HG03342 (cell line): Measurements from ENCODE around the gene PGC.

Source experiments
- ATAC-seq: cut with Tn5 transposase; IDR thresholded peaks from one replicate; pipeline ENCODE4 v1.9.1; 2021; ENCODE audit warnings: mild to moderate bottlenecking, moderate library complexity; ENCODE audit not compliant: unreplicated experiment

PGC gene

GRCh38 chr6:41716516-41717391 is 30.4 kb downstream of the PGC start:
- no peak for ATAC-seq

DNA sequence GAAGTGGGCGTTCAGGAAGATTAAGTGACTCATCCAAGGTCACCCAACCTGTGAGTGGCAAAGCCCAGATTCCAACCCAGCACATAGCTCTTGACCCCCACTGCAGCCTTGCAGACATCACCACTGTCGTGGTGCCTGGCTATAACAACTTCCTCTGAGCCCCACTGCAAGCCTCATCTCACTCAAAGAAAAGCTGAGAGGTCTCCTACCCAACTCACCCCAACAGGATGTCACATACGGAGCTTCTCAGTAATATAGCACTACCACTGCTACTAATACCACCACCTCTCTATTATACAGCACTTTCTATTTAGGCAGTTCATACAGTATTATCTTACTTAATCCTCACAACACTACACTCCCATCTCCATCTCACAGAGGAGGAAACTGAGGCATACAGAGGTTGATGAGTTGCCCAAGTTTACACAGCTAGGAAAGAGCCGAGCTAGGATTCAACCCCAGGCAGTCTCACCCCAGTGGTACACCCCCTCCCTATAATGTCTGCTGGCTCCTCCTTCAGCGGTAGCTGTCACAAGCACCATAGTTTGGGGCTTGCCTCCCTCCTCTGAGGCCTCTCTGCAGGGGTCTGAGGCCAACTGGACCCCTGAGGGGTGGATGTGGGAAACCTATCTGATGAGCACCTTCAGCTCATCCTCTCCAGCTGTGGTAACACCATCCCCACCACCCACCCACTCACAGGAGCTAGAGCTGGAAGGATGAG is 31.2 kb downstream of the PGC start:
- no peak for ATAC-seq

- no peak for ATAC-seq
Observed at GRCh38 chr6:41714556-41715273, 32.5 kb downstream of the PGC start.

GRCh38 chr6:41713650-41714291 is 33.4 kb downstream of the PGC start:
- ATAC-seq = no peak

DNA sequence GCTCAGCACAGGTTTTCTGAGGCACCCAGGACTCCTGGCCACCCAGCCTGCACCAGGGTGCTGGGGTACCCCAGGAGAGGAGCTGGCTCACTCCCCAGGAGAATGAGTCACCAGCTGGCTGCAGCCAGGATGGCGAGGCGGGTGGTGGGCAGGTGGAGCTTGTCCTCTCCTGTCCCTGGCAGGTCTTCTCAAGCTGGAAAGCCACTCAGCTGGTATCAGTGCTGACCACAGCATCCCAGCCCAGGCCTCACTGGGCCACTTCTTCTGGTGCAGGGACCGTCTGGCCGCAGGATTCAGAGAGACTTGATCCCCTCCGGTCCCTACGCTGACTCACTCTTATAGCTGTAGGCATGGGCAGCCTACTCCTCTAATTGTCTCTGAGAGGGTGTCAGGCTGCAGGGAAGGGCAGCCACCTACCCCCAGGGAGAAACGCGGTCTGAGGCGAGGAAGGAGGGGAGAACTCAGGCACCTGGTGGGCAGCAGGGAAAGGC is 34.0 kb downstream of the PGC start:
- ATAC-seq = no peak

DNA sequence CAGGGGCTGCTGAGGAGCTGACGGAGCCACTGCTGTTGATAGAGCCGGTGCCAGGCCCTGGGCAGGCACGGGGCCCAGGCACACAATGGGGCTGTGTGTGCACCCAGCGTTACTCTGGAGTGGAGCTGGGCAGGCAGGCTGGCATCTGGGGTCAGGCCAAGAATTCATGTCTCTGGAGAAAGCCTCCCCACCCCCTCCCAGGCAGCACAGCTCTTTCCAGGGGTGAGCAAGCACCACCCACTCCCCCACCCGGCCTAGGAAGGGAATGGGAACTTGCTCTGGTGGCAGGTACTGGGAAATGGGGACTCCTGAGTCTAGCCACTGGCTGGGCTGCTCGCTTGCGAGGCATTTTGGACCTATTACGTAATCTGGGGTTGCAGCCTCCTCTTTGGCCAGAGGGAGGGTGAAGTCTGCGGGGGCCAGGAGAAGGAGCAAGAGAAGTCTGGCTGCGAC is 34.5 kb downstream of the PGC start:
- ATAC-seq = no peak

DNA sequence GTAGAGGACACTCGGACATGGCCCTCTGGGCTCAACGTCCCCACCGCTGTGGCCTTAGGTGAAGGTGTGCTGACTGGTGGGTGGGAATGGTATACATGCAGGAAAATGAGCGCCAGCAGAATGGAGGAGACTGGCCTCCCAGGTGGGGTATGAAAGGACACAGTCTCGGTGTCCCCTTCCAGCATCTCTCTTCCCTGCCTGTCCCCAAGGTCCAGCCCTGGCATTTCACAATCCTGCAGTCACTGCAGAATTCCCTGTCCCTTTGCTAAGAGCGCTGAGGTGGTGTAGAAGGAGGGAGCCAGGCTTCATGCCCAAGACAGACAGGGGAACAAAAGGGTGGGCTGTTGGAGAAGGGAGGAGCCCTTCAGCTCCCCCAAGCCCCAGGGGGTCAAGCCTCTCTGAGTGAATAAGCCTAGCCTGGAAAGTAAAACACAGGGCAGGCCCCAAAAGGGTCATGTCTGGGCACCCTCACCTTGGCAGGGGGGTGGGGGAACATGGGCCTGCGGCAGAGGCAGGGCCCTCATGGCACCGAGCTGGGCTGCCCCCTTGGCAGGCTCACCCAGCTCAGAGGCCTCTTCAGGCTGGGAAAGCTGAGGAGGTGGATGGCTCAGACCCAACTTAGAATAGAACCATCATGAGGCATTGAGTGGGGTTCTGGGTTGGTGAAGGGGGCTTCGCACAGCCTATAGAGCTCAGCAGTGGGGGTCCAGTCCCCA is 35.7 kb downstream of the PGC start:
- ATAC-seq = no peak

DNA sequence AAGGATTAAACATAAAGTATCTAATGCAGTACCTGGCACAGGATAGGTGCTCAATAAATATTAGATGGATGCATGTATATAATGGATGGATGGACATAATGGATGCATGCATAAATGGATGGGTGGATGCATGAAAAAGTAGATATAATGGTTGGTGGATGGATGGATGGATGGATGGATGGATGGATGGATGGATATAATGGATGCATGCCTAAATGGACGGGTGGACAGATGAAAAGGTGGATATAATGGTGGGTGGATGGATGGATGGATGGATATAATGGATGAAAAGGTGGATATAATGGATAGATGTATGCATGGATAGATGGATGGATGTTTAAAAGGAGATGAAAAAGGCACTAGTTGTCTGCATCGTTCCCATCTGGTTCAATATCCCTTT is 37.8 kb downstream of the PGC start:
- ATAC-seq = no peak

GRCh38 chr6:41708856-41709255 is 38.3 kb downstream of the PGC start:
- ATAC-seq = no peak

- no peak for ATAC-seq
Observed at GRCh38 chr6:41707565-41708200, 39.5 kb downstream of the PGC start.

DNA sequence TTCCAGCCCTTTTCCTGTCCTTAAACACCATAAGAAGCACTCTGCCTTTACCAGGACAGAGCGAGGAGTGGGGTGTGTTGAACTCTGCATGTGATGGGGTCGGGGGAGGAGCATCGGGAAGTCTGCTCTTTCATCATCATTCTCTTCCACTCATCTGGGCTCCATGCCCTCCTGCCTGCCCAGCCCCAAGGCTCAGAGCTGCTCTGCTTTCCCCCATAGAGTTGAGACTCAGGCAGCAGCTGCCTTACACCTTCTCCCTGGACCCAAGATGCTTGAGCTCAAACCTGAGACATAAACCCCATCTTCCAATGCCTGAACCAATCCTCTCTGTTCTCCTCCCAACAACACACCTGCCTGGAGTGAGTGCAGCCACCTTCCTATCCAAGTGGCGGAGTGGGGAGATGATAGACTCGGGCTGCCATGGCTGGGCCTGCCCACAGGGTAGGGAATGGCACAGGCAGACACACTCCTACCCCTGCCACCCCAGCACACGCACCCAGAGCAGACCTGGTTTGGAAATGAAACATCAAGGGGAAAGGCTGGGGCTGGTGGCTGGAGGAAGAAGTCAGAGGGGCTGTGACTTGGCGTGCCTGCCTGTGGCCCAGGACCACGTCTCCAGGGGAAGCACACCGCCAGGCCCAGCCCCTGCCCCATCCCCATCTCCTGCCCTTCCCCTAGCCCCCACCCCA is 40.2 kb downstream of the PGC start:
- ATAC-seq = no peak

GRCh38 chr6:41705996-41706835 is 41.0 kb downstream of the PGC start:
- ATAC-seq = peak; percentile 76

GRCh38 chr6:41705311-41705995 is 41.7 kb downstream of the PGC start:
- ATAC-seq = no peak

DNA sequence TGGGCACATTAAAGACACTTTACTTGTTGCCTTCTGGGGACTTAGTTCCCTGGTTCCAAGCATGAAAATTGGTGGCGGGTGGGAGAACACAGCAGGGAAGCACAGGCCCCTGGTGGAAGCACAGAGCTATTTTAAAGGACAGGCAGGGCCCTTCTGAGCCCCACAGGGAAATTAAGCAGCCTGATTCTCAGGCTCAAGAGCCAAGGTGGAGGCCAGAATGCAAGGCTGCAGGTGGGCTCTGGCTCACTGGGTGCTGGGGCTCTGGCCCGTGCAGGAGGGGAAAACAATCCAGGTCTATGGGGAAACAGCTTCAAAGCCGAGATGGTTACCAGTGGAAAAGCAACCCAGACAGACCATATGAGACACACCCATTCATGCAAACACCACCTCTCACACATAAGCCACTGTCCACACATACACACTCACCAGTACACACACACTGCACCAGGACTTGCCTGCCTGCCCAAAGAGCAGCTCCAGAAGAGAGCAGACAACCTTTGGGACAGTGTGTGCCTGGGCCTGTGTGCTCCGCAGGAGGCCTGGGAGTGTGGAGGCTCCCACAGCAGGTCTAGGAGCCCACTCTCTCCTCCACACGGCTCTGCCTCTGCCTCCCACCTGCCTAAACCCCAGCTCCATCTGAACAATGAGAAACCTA is 42.4 kb downstream of the PGC start:
- ATAC-seq = no peak

GRCh38 chr6:41704028-41704427 is 43.2 kb downstream of the PGC start:
- ATAC-seq = no peak

DNA sequence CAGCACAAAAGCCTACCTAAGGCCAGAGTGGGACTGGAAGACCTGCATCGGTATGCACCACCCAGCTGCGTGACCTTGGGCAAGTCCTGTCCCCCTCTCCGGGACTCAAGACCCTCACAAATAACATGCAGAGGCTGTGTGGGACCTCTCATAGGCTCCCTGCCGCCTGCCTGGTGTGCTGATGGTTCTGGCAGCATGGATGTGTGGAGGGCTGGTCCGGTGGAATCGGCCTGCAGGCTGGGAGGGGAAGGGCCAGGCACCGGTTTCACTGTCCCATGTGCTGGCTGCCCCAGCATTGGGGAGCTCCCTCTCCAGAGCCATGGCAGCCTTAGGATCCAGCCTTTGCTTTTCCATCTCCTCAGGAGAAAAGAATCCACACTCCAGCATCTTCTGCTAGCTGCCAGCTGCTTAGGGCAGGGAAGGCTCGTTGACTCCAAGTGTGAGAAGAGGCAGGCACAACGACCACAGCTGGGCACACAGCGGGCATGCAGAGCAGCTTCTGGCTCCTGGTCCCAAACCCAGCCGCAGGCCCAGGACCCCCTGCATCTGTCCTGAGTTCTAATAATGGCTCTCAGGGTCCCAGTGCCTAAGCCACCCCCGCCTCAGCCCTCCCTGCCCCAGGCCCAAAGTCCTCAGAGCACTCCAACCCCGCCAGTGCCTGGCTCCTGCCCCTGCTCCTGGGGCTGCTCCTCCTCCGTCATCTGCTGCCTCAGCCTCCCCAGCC is 44.3 kb downstream of the PGC start:
- ATAC-seq = no peak
